K562 (cell line): ENCODE data around the gene ACADM. TPM values are rescaled to one million over a fixed set of nuclear protein-coding genes. Genes with fewer than 3 reads are reported as not detected.

ENCODE experiments used
- ATAC-seq: fragments of 200-7000 bp; cut with Tn5 transposase; 3 replicates; pipeline ENCODE4 v1.9.1; 2020; ENCODE audit warnings: moderate library complexity
- BruUV-seq: library from RNA; stranded (reverse); fragments of 400-500 nt; replicated peaks from 2 replicates; lab custom pipeline; 2021; lab: Mats Ljungman, UMichigan
- CTCF ChIA-PET: fragments of 300-600 bp; formaldehyde crosslinking; extraction: SDS; loops from one replicate; lab custom pipeline; 2021; ENCODE audit warnings: low intra/inter-chr PET ratio; lab: Yijun Ruan, JAX
- POLR2A ChIA-PET: fragments of 300-600, 350-650 bp; sonication (Branson Sonifier 250); formaldehyde crosslinking; extraction: SDS; loops from one replicate; lab custom pipeline; 2021; ENCODE audit warnings: antibody characterized with exemption, inconsistent platforms; lab: Yijun Ruan, JAX
- DNase-seq, 4 experiments: peaks; one replicate each; pipeline versions ENCODE4 v3.0.0 to v3.0.0-alpha.2; 2011 to 2018; ENCODE audit warnings: low spot score in 3 of 4, mixed read lengths in 3 of 4; ENCODE audit errors: extremely low read depth in 1 of 4
- FAIRE-seq: peaks from 2 replicates; lab custom pipeline; 2011; peaks lifted over from hg19 to GRCh38; lab: Jason Lieb, UNC
- H2AFZ ChIP-seq: 2 replicates; pipeline ENCODE4 v1.6.0; 2011; ENCODE audit warnings: low read depth, low read length, control low read depth, inconsistent platforms
- H3K27ac ChIP-seq: fragments of 200-600 bp; 3 replicates; pipeline ENCODE4 v1.8.0; 2011; ENCODE audit warnings: low read depth, mild to moderate bottlenecking, control low read depth, inconsistent platforms, low read length, moderate library complexity, mixed read lengths; ENCODE audit errors: extremely low read depth
- H3K27me3 ChIP-seq, 2 experiments: fragments of 300-600 bp in 1 of 2; 2 replicates in 1 of 2; 3 replicates in 1 of 2; pipeline versions ENCODE4 v1.6.0 to v1.8.0; 2011; ENCODE audit warnings: inconsistent platforms in 2 of 2, low read length in 2 of 2, mild to moderate bottlenecking in 1 of 2, mixed read lengths in 1 of 2, moderate library complexity in 1 of 2; ENCODE audit not compliant: control insufficient read depth in 2 of 2, insufficient read depth in 2 of 2
- H3K36me3 ChIP-seq: fragments of 300-600 bp; 3 replicates; pipeline ENCODE4 v1.8.0; 2011; ENCODE audit warnings: mild to moderate bottlenecking, low read length, inconsistent platforms; ENCODE audit not compliant: control insufficient read depth, insufficient read depth
- H3K4me1 ChIP-seq, 2 experiments: fragments of 200-600 bp in 1 of 2; replicated peaks in 1 of 2; 2 replicates in 1 of 2; 3 replicates in 1 of 2; pipeline versions ENCODE4 v1.5.1 to v1.8.0; 2011; ENCODE audit warnings: inconsistent platforms in 2 of 2, low read length in 2 of 2, mild to moderate bottlenecking in 1 of 2, mixed read lengths in 1 of 2, moderate library complexity in 1 of 2; ENCODE audit not compliant: control insufficient read depth in 2 of 2, insufficient read depth in 2 of 2
- H3K4me2 ChIP-seq: 2 replicates; pipeline ENCODE4 v1.6.1; 2011; ENCODE audit warnings: low read length, control low read depth, inconsistent platforms, mixed read lengths; ENCODE audit not compliant: insufficient read depth
- H3K4me3 ChIP-seq: fragments of 200-600 bp; sonication (generic), shearing (Covaris generic); 2 replicates; pipeline ENCODE4 v1.5.1; 2016; ENCODE audit warnings: control low read depth, inconsistent platforms
- H3K79me2 ChIP-seq: fragments of 200-600 bp; 3 replicates; pipeline ENCODE4 v1.8.0; 2011; ENCODE audit warnings: low read length, inconsistent platforms; ENCODE audit not compliant: control insufficient read depth, insufficient read depth
- H3K9ac ChIP-seq, 2 experiments: 2 replicates each; pipeline versions ENCODE4 v1.6.0 to v1.6.1; 2011; ENCODE audit warnings: low read depth in 2 of 2, low read length in 2 of 2, control low read depth in 1 of 2, inconsistent platforms in 1 of 2, mild to moderate bottlenecking in 1 of 2, mixed read lengths in 1 of 2; ENCODE audit not compliant: insufficient read depth in 1 of 2
- H3K9me1 ChIP-seq: one replicate; pipeline ENCODE4 v1.6.0; 2011; ENCODE audit warnings: inconsistent platforms, mild to moderate bottlenecking, low read length, moderate library complexity; ENCODE audit not compliant: control insufficient read depth, insufficient read depth
- H3K9me3 ChIP-seq: replicated peaks from 2 replicates; pipeline ENCODE4 v1.5.1; 2011; ENCODE audit warnings: low read depth, low read length, inconsistent platforms; ENCODE audit not compliant: control insufficient read depth, insufficient read depth
- H4K20me1 ChIP-seq: replicated peaks from 2 replicates; pipeline ENCODE4 v1.6.1; 2011; ENCODE audit warnings: low read length, inconsistent platforms, mixed read lengths; ENCODE audit not compliant: control insufficient read depth, insufficient read depth
- ATF3 ChIP-seq, 2 experiments: fragments of 450-650 bp in 1 of 2; sonication (generic) in 1 of 2; formaldehyde crosslinking in 1 of 2; IDR thresholded peaks in 1 of 2; conservative IDR thresholded peaks in 1 of 2; 2 replicates each; pipeline versions ENCODE4 v1.6.1 to v1.8.1; 2016 to 2023; ENCODE audit warnings: mild to moderate bottlenecking in 2 of 2, moderate library complexity in 2 of 2, inconsistent platforms in 1 of 2, missing genetic modification reagents in 1 of 2
- BHLHE40 ChIP-seq: IDR thresholded peaks from 2 replicates; pipeline ENCODE4 v1.6.1; 2011; ENCODE audit warnings: low read length, improper control_type of control experiment
- E2F6 ChIP-seq, 2 experiments: IDR thresholded peaks; 2 replicates each; pipeline ENCODE4 v1.6.1; 2011; ENCODE audit warnings: borderline replicate concordance in 1 of 2, control low read depth in 1 of 2, low read depth in 1 of 2, low read length in 1 of 2, mild to moderate bottlenecking in 1 of 2, mixed read lengths in 1 of 2, moderate library complexity in 1 of 2; ENCODE audit not compliant: insufficient read depth in 1 of 2, insufficient read length in 1 of 2, poor library complexity in 1 of 2, severe bottlenecking in 1 of 2; ENCODE audit errors: extremely low read depth in 1 of 2
- EGR1 ChIP-seq: fragments of 450-650 bp; conservative IDR thresholded peaks from 2 replicates; pipeline ENCODE4 v1.6.1; 2017; ENCODE audit warnings: mild to moderate bottlenecking
- KDM1A ChIP-seq, 2 experiments: fragments of 450-650 bp; IDR thresholded peaks; 2 replicates each; pipeline ENCODE4 v1.6.1; 2016; ENCODE audit warnings: mild to moderate bottlenecking in 2 of 2
- L3MBTL2 ChIP-seq: fragments of 450-650 bp; IDR thresholded peaks from 2 replicates; pipeline ENCODE4 v1.6.1; 2016; ENCODE audit warnings: mild to moderate bottlenecking, moderate library complexity
- LARP7 ChIP-seq: fragments of 450-650 bp; IDR thresholded peaks from 2 replicates; pipeline ENCODE4 v1.6.1; 2016
- MNT ChIP-seq, 2 experiments: fragments of 450-650 bp; conservative IDR thresholded peaks; 2 replicates each; pipeline ENCODE4 v1.6.1; 2017; ENCODE audit warnings: mild to moderate bottlenecking in 2 of 2, moderate library complexity in 2 of 2
- NR3C1 ChIP-seq: sonication (generic); formaldehyde crosslinking; IDR thresholded peaks from 2 replicates; pipeline ENCODE4 v1.8.1; 2022; ENCODE audit warnings: missing genetic modification reagents
- PHF21A ChIP-seq: fragments of 450-650 bp; IDR thresholded peaks from 2 replicates; pipeline ENCODE4 v1.6.1; 2017; ENCODE audit warnings: low read depth, borderline replicate concordance
- PHF8 ChIP-seq: fragments of 200-600 bp; sonication (generic); IDR thresholded peaks from 2 replicates; pipeline ENCODE4 v1.6.1; 2012; ENCODE audit warnings: mixed run types, mild to moderate bottlenecking, inconsistent platforms, low read length, moderate library complexity, borderline replicate concordance
- RCOR1 ChIP-seq, 2 experiments: IDR thresholded peaks; 2 replicates each; pipeline ENCODE4 v1.6.1; 2012; ENCODE audit warnings: low read depth in 2 of 2, low read length in 2 of 2, borderline replicate concordance in 1 of 2, improper control_type of control experiment in 1 of 2
- SIN3A ChIP-seq, 2 experiments: fragments of 150-350 bp in 1 of 2; IDR thresholded peaks; 2 replicates each; pipeline ENCODE4 v1.6.1; 2011 to 2016; ENCODE audit warnings: borderline replicate concordance in 2 of 2, low read depth in 2 of 2, low read length in 2 of 2, mild to moderate bottlenecking in 2 of 2, moderate library complexity in 2 of 2; ENCODE audit not compliant: control insufficient read depth in 1 of 2
- SOX6 ChIP-seq: fragments of 450-650 bp; IDR thresholded peaks from 2 replicates; pipeline ENCODE4 v1.6.1; 2014; ENCODE audit warnings: mild to moderate bottlenecking
- YY1 ChIP-seq, 3 experiments: IDR thresholded peaks; 2 replicates each; pipeline ENCODE4 v1.6.1; 2011; ENCODE audit warnings: low read length in 2 of 3, mild to moderate bottlenecking in 2 of 3, moderate library complexity in 2 of 3, borderline replicate concordance in 1 of 3, control low read depth in 1 of 3, low read depth in 1 of 3; ENCODE audit not compliant: insufficient read depth in 3 of 3, insufficient replicate concordance in 2 of 3, control insufficient read depth in 1 of 3, insufficient read length in 1 of 3; ENCODE audit errors: extremely low read depth in 1 of 3
- WGBS: fragments of 100-300 bp; shearing (Covaris generic); methylation state at CpG from one replicate; pipeline ENCODE4 v1.1.6; 2016; ENCODE audit warnings: low coverage, mixed read lengths; ENCODE audit not compliant: insufficient coverage; ENCODE audit errors: missing lambda C conversion rate; 5-methylcytosine and 5-hydroxymethylcytosine counted together
- in situ Hi-C: fragments of 300-500 bp; cut with MboI; formaldehyde crosslinking; loops from 4 replicates; pipeline ENCODE4 v1.15.0; 2018; ENCODE audit warnings: inconsistent platforms, mixed read lengths
- intact Hi-C: fragments of 100-400 bp; cut with micrococcal nuclease; formaldehyde crosslinking; loops from 2 replicates; pipeline ENCODE4 v1.14.2; 2022
- polyA plus RNA-seq, 8 experiments: library from polyadenylated mRNA; depleted of rRNA in 4 of 8; stranded (reverse) in 5 of 8; unstranded in 3 of 8; fragments of >200 nt; fragmentation: Nextera tagmentation in 2 of 8; fragmentation: Illumina TruSeq in 1 of 8; extraction: Ambion mirVana in 2 of 8; extraction: Trizol in 1 of 8; gene quantifications; 2 replicates each; pipeline versions ENCODE4 v1.2.1 to v1.2.3, GENCODE V29; 2011 to 2014; ENCODE audit warnings: inconsistent platforms in 1 of 8, missing spikeins in 1 of 8
- total RNA-seq, 7 experiments: library from RNA; depleted of rRNA in 6 of 7; stranded (reverse); fragments of >200 nt in 6 of 7; fragmentation: Illumina TruSeq in 2 of 7; extraction: Trizol in 2 of 7; gene quantifications; 2 replicates each; pipeline versions ENCODE4 v1.2.1 to v1.2.3, GENCODE V29; 2011 to 2021; ENCODE audit warnings: low replicate concordance in 1 of 7

ACADM gene
- total and polyA plus RNA-seq, 9 of the 15 experiments (the other 6 are each of a cell fraction or from before 2014, with no cell fraction given): 82.5 to 156 (median 123) TPM

- peaks cover 23% of the 10 kb centered on the region for H3K79me2 ChIP-seq
- peaks cover 42% of the 10 kb centered on the region for H3K36me3 ChIP-seq
- in situ Hi-C loops (no loop called here), intact Hi-C loops (no loop called here)
- DNase-seq (no peak), FAIRE-seq (no peak), ATAC-seq (peak; percentile 6)
- peaks cover 11% of the 10 kb centered on the region in 2 experiments; a peak in 4 of 5 replicates for H3K4me1 ChIP-seq
- no peaks in the 10 kb centered on the region for H3K9me1 ChIP-seq
- 0 out of 3 replicates have a peak overlapping the region, but pooled peaks have one; percentile 10 for H3K27ac ChIP-seq
- peak overlapping the region; percentile 74 for H3K4me2 ChIP-seq
- H2AFZ ChIP-seq: no peak overlapping the region
- H3K27me3 ChIP-seq: no peaks in the 10 kb centered on the region
- H3K4me3 ChIP-seq: peak overlapping the region; percentile 9; the same call in 1 of the 2 replicates
- CTCF ChIA-PET: no interaction called here
- TF ChIP-seq RCOR1 (IDR thresholded peaks at IDR 0.05; ENCODE audit: borderline replicate concordance in 1 of 2, low read depth in 2 of 2, low read length in 2 of 2) (no peak), SOX6 (no peak), EGR1 (peak; percentile 48; the same call in 1 of the 2 replicates), LARP7 (no peak), E2F6 (IDR thresholded peaks at IDR 0.05; ENCODE audit: borderline replicate concordance in 1 of 2, extremely low read depth in 1 of 2, insufficient read depth in 1 of 2, insufficient read length in 1 of 2, low read depth in 1 of 2, low read length in 1 of 2, poor library complexity in 1 of 2, severe bottlenecking in 1 of 2) (peak in 1 of 2 experiments; percentile 6), ATF3 (IDR thresholded peaks at IDR 0.05) (no peak), ATF3 (CRISPR knock-in tag; conservative IDR thresholded peaks at IDR 0.05) (0 out of 2 replicates have a peak, but pooled peaks have one; percentile 6), PHF21A (peak; percentile 78; the same call in 1 of the 2 replicates), NR3C1 (CRISPR knock-in tag) (no peak), SIN3A (IDR thresholded peaks at IDR 0.05; ENCODE audit: borderline replicate concordance in 2 of 2, control insufficient read depth in 1 of 2, low read depth in 2 of 2, low read length in 2 of 2) (peak in 1 of 2 experiments; percentile 41; a peak in 1 of 4 replicates), L3MBTL2 (peak; percentile 24; the same call in 1 of the 2 replicates), MNT (conservative IDR thresholded peaks at IDR 0.05) (0 out of 4 replicates have a peak, but pooled peaks of 1 of the 2 experiments have one; percentile 23), YY1 (IDR thresholded peaks at IDR 0.05; ENCODE audit: borderline replicate concordance in 1 of 3, control insufficient read depth in 1 of 3, extremely low read depth in 1 of 3, insufficient read depth in 3 of 3, insufficient read length in 1 of 3, insufficient replicate concordance in 2 of 3, low read depth in 1 of 3, low read length in 2 of 3) (peak in 1 of 3 experiments; percentile 44), PHF8 (no peak), KDM1A (IDR thresholded peaks at IDR 0.05) (peak in 1 of 2 experiments; percentile 34; a peak in 1 of 4 replicates), BHLHE40 (peak; percentile 37; the same call in 1 of the 2 replicates)
- POLR2A ChIA-PET: interaction anchor here (0.6 to 3.9 kb wide), 7 partner anchors 9 to 1967 kb away, joined by 3 to 32 read pairs (median 6); partner anchors contain the start of gene RABGGTB
- peak overlapping the region; percentile 12 to 90; a peak in 2 of 4 replicates for H3K9ac ChIP-seq
- no TSS peak for BruUV-seq
- WGBS: 2% methylated on average over 6 of the region's 6 CpGs
- H4K20me1 ChIP-seq: peaks cover 25% of the 10 kb centered on the region
- no peaks in the 10 kb centered on the region for H3K9me3 ChIP-seq
Observed at GRCh38 chr1:75797273-75797588, 72.7 kb downstream of the ACADM start.
